ENCODE measurements around the gene CPPED1. TPM values are rescaled to one million over a fixed set of nuclear protein-coding genes. Genes with fewer than 3 reads are reported as not detected.
A peak's percentile ranks its signal among the peaks of the same experiment; 100 is the strongest.
"Not testable (repeated sequence)": the region's sequence is repeated elsewhere in the genome, so short reads cannot be mapped to it uniquely, and the experiment has no call there.

The CPPED1 gene
- total RNA-seq, 1 donor from 2014 or later, result 17.5 TPM

GRCh38 chr16:12802048-12802447 lies 1.6 kb downstream of the CPPED1 start:
- DNase-seq (ENCODE audit: low spot score), result no peak

GRCh38 chr16:12801511-12802042 lies 2.1 kb downstream of the CPPED1 start:
- no peak for DNase-seq (ENCODE audit: low spot score)

- no peak for DNase-seq (ENCODE audit: low spot score)
Observed at GRCh38 chr16:12800817-12801216, 2.9 kb downstream of the CPPED1 start.

- not testable (repeated sequence) for DNase-seq (ENCODE audit: low spot score)
Observed at GRCh38 chr16:12799996-12800395, 3.7 kb downstream of the CPPED1 start.

GRCh38 chr16:12798846-12799245 lies 4.8 kb downstream of the CPPED1 start:
- DNase-seq (ENCODE audit: low spot score), result no peak

- no peak for DNase-seq (ENCODE audit: low spot score)
Observed at GRCh38 chr16:12798171-12798570, 5.5 kb downstream of the CPPED1 start.

- no peak for DNase-seq (ENCODE audit: low spot score)
Observed at GRCh38 chr16:12796498-12796897, 7.2 kb downstream of the CPPED1 start.

- DNase-seq (ENCODE audit: low spot score), result peak; percentile 33
Observed at GRCh38 chr16:12794486-12795387, 8.9 kb downstream of the CPPED1 start.

GRCh38 chr16:12793865-12794240 lies 9.8 kb downstream of the CPPED1 start:
- DNase-seq (ENCODE audit: low spot score), result no peak

GRCh38 chr16:12793120-12793864 lies 10.4 kb downstream of the CPPED1 start:
- no peak for DNase-seq (ENCODE audit: low spot score)

- DNase-seq (ENCODE audit: low spot score), result not testable (repeated sequence)
Observed at GRCh38 chr16:12792528-12792927, 11.2 kb downstream of the CPPED1 start.

- no peak for DNase-seq (ENCODE audit: low spot score)
Observed at GRCh38 chr16:12791340-12791739, 12.3 kb downstream of the CPPED1 start.

GRCh38 chr16:12788758-12789157 lies 14.9 kb downstream of the CPPED1 start:
- DNase-seq (ENCODE audit: low spot score), result no peak

GRCh38 chr16:12786081-12786480 lies 17.6 kb downstream of the CPPED1 start:
- no peak for DNase-seq (ENCODE audit: low spot score)

GRCh38 chr16:12784076-12784475 lies 19.6 kb downstream of the CPPED1 start:
- DNase-seq (ENCODE audit: low spot score), result no peak

GRCh38 chr16:12781777-12782176 lies 21.9 kb downstream of the CPPED1 start:
- DNase-seq (ENCODE audit: low spot score), result no peak

- DNase-seq (ENCODE audit: low spot score), result no peak
Observed at GRCh38 chr16:12780467-12780866, 23.2 kb downstream of the CPPED1 start.

- DNase-seq (ENCODE audit: low spot score), result no peak
Observed at GRCh38 chr16:12778726-12779125, 25.0 kb downstream of the CPPED1 start.

- DNase-seq (ENCODE audit: low spot score), result no peak
Observed at GRCh38 chr16:12775656-12776236, 27.9 kb downstream of the CPPED1 start.

GRCh38 chr16:12773221-12773620 lies 30.5 kb downstream of the CPPED1 start:
- DNase-seq (ENCODE audit: low spot score), result no peak

GRCh38 chr16:12771341-12771798 lies 32.3 kb downstream of the CPPED1 start:
- DNase-seq (ENCODE audit: low spot score), result no peak

- no peak for DNase-seq (ENCODE audit: low spot score)
Observed at GRCh38 chr16:12769525-12769924, 34.2 kb downstream of the CPPED1 start.

Data from mucosa of gallbladder (tissue), 1 donor.